ENCODE results near the gene ROCK1.

GRCh38 chr18:21112140-21112473, 494 bp upstream of the ROCK1 start:
- TF ChIP-seq NFIC (IDR thresholded peaks at IDR 0.05; ENCODE audit: borderline replicate concordance) (no peak), CTCF (IDR thresholded peaks at IDR 0.05) (no peak), NRF1 (IDR thresholded peaks at IDR 0.05; ENCODE audit: low read depth, low read length) (no peak), TCF12 (IDR thresholded peaks at IDR 0.05) (no peak), SMC3 (IDR thresholded peaks at IDR 0.05; ENCODE audit: low read depth, low read length) (no peak), USF2 (IDR thresholded peaks at IDR 0.05; ENCODE audit: borderline replicate concordance, low read depth, low read length) (no peak), POLR2AphosphoS5 (IDR thresholded peaks at IDR 0.05; ENCODE audit: low read depth, low read length) (no peak), PBX3 (IDR thresholded peaks at IDR 0.05) (no peak; the same call in 1 of the 2 replicates), GABPA (IDR thresholded peaks at IDR 0.05; ENCODE audit: low read depth) (no peak), EP300 (IDR thresholded peaks at IDR 0.05; ENCODE audit: borderline replicate concordance in 1 of 2, low read depth in 1 of 2, low read length in 1 of 2) (no peak)
